ENCODE data around the gene AGAP9. TPM values are rescaled to one million over a fixed set of nuclear protein-coding genes. Genes with fewer than 3 reads are reported as not detected.
"Not testable (repeated sequence)": the region's sequence is repeated elsewhere in the genome, so short reads cannot be mapped to it uniquely, and the experiment has no call there.

The AGAP9 gene
- total and polyA plus RNA-seq, 2 of the 8 experiments (the other 6 are each of a cell fraction or from before 2014, with no cell fraction given) = 7.2 to 9.3 TPM

GRCh38 chr10:47571138-47571912 is 47.9 kb upstream of the AGAP9 start:
- H2AFZ ChIP-seq (ENCODE audit: low read length); H2BK120ac ChIP-seq (replicated peaks; ENCODE audit: low read depth, low read length); H2BK20ac ChIP-seq (ENCODE audit: low read length); FAIRE-seq; H3K36me3 ChIP-seq (ENCODE audit: control insufficient read depth in 2 of 4, insufficient read depth in 4 of 4, low read length in 3 of 4); H3K9me3 ChIP-seq (ENCODE audit: insufficient read depth in 2 of 2, low read depth in 1 of 2, low read length in 1 of 2); CTCF ChIA-PET (ENCODE audit: partially characterized antibody); POLR2A ChIA-PET (ENCODE audit: partially characterized antibody); H4K8ac ChIP-seq (ENCODE audit: extremely low read depth, insufficient read depth, low read length); H4K20me1 ChIP-seq (replicated peaks in 1 of 2; ENCODE audit: control insufficient read depth in 1 of 2, insufficient read depth in 2 of 2, low read length in 2 of 2); H3K27ac ChIP-seq (ENCODE audit: low read depth, low read length); H3K18ac ChIP-seq (ENCODE audit: extremely low read depth, low read length); H3K27me3 ChIP-seq (replicated peaks in 1 of 4; ENCODE audit: control insufficient read depth in 3 of 4, extremely low read depth in 1 of 4, insufficient read depth in 3 of 4, low read length in 3 of 4); H3K56ac ChIP-seq (replicated peaks; ENCODE audit: insufficient read length, low read depth, low read length); H4K91ac ChIP-seq (replicated peaks; ENCODE audit: insufficient read length, low read length); H3K4me3 ChIP-seq (ENCODE audit: extremely low read depth in 1 of 4, insufficient read depth in 2 of 4, low read depth in 3 of 4, low read length in 4 of 4); H3K79me2 ChIP-seq (ENCODE audit: control insufficient read depth in 1 of 2, insufficient read depth in 2 of 2, low read length in 2 of 2); H3K4me1 ChIP-seq (replicated peaks in 1 of 4; ENCODE audit: control insufficient read depth in 3 of 4, insufficient read depth in 4 of 4, low read length in 3 of 4); H3K4ac ChIP-seq (replicated peaks; ENCODE audit: insufficient read length, low read depth, low read length); H2BK5ac ChIP-seq (ENCODE audit: low read depth, low read length); H3K14ac ChIP-seq (ENCODE audit: insufficient read length); H3K23me2 ChIP-seq (ENCODE audit: low read depth, low read length); DNase-seq (ENCODE audit: low read depth in 1 of 2, low spot score in 2 of 2); H3K4me2 ChIP-seq (ENCODE audit: insufficient read depth in 1 of 2, low read depth in 2 of 2, low read length in 2 of 2); H2BK12ac ChIP-seq (ENCODE audit: low read depth, low read length); H2AK5ac ChIP-seq (ENCODE audit: low read depth, low read length); H3K79me1 ChIP-seq (ENCODE audit: low read depth, low read length); H2BK15ac ChIP-seq (ENCODE audit: low read length); H3K9ac ChIP-seq (replicated peaks in 1 of 4; ENCODE audit: extremely low read depth in 1 of 4, low read depth in 3 of 4, low read length in 3 of 4); H4K5ac ChIP-seq (ENCODE audit: insufficient read length, low read depth, low read length); H3K23ac ChIP-seq (ENCODE audit: insufficient read length): not testable (repeated sequence)
- 100% methylated on average over 1 of the region's 9 CpGs; no CpG with 5 or more reads in 1 of the 2 experiments for WGBS, 2 experiments (ENCODE audit: extremely low coverage in 1 of 2, insufficient coverage in 1 of 2, insufficient read length in 1 of 2, insufficient replicate concordance in 2 of 2, low coverage in 1 of 2, low lambda C conversion rate in 2 of 2, missing lambda C conversion rate in 1 of 2)

- not testable (repeated sequence) for H4K20me1 ChIP-seq (replicated peaks in 1 of 2; ENCODE audit: control insufficient read depth in 1 of 2, insufficient read depth in 2 of 2, low read length in 2 of 2)
These were observed 43.3 kb upstream of the AGAP9 start for GRCh38 chr10:47566757-47567156.

More at GRCh38 chr10:47566757-47567156, 43.3 kb upstream of the AGAP9 start:
- POLR2A ChIA-PET (ENCODE audit: partially characterized antibody); H4K5ac ChIP-seq (ENCODE audit: insufficient read length, low read depth, low read length); H3K14ac ChIP-seq (ENCODE audit: insufficient read length); H3K79me1 ChIP-seq (ENCODE audit: low read depth, low read length); H3K36me3 ChIP-seq (ENCODE audit: control insufficient read depth in 2 of 4, insufficient read depth in 4 of 4, low read length in 3 of 4); H3K23me2 ChIP-seq (ENCODE audit: low read depth, low read length); H4K91ac ChIP-seq (replicated peaks; ENCODE audit: insufficient read length, low read length); H2AFZ ChIP-seq (ENCODE audit: low read length); H3K9me3 ChIP-seq (ENCODE audit: insufficient read depth in 2 of 2, low read depth in 1 of 2, low read length in 1 of 2); H3K18ac ChIP-seq (ENCODE audit: extremely low read depth, low read length); H2AK5ac ChIP-seq (ENCODE audit: low read depth, low read length); H2BK20ac ChIP-seq (ENCODE audit: low read length); H3K4me1 ChIP-seq (replicated peaks in 1 of 4; ENCODE audit: control insufficient read depth in 3 of 4, insufficient read depth in 4 of 4, low read length in 3 of 4); H2BK120ac ChIP-seq (replicated peaks; ENCODE audit: low read depth, low read length); H3K4me2 ChIP-seq (ENCODE audit: insufficient read depth in 1 of 2, low read depth in 2 of 2, low read length in 2 of 2); H2BK5ac ChIP-seq (ENCODE audit: low read depth, low read length); CTCF ChIA-PET (ENCODE audit: partially characterized antibody); H2BK12ac ChIP-seq (ENCODE audit: low read depth, low read length); H3K56ac ChIP-seq (replicated peaks; ENCODE audit: insufficient read length, low read depth, low read length); H3K9ac ChIP-seq (replicated peaks in 1 of 4; ENCODE audit: extremely low read depth in 1 of 4, low read depth in 3 of 4, low read length in 3 of 4); H2BK15ac ChIP-seq (ENCODE audit: low read length); H3K27ac ChIP-seq (ENCODE audit: low read depth, low read length); H3K4ac ChIP-seq (replicated peaks; ENCODE audit: insufficient read length, low read depth, low read length); H3K4me3 ChIP-seq (ENCODE audit: extremely low read depth in 1 of 4, insufficient read depth in 2 of 4, low read depth in 3 of 4, low read length in 4 of 4); DNase-seq (ENCODE audit: low read depth in 1 of 2, low spot score in 2 of 2); H3K79me2 ChIP-seq (ENCODE audit: control insufficient read depth in 1 of 2, insufficient read depth in 2 of 2, low read length in 2 of 2); FAIRE-seq; H3K23ac ChIP-seq (ENCODE audit: insufficient read length); H3K27me3 ChIP-seq (replicated peaks in 1 of 4; ENCODE audit: control insufficient read depth in 3 of 4, extremely low read depth in 1 of 4, insufficient read depth in 3 of 4, low read length in 3 of 4); H4K8ac ChIP-seq (ENCODE audit: extremely low read depth, insufficient read depth, low read length): not testable (repeated sequence)
- no CpG with 5 or more reads among the region's 7 CpGs for WGBS, 2 experiments (ENCODE audit: extremely low coverage in 1 of 2, insufficient coverage in 1 of 2, insufficient read length in 1 of 2, insufficient replicate concordance in 2 of 2, low coverage in 1 of 2, low lambda C conversion rate in 2 of 2, missing lambda C conversion rate in 1 of 2)
